Activated B cell treated with CpG ODN at 0.5 μM for 24 hours (primary cell): Measurements from ENCODE around the gene PLEKHF1. TPM values are rescaled to one million over a fixed set of nuclear protein-coding genes. Genes with fewer than 3 reads are reported as not detected.

Experiments
- ATAC-seq: fragments of 200-7000 bp; cut with Tn5 transposase; one replicate; pipeline ENCODE4 v1.10.0; 2021; ENCODE audit warnings: low read depth, mild to moderate bottlenecking, moderate library complexity
- CTCF ChIA-PET: fragments of 350-600 bp; sonication (Branson Sonifier 250); formaldehyde crosslinking; loops from one replicate; lab custom pipeline; 2021; ENCODE audit warnings: antibody characterized with exemption; lab: Charles Lee
- POLR2A ChIA-PET: fragments of 350-600 bp; sonication (Branson Sonifier 250); formaldehyde crosslinking; loops from one replicate; lab custom pipeline; 2021; ENCODE audit warnings: antibody characterized with exemption; lab: Charles Lee
- DNase-seq: peaks from one replicate; pipeline ENCODE4 v3.0.0; 2022
- H3K27ac Mint-ChIP-seq: one replicate; pipeline ENCODE4 v1.8.0; 2020; ENCODE audit warnings: mixed read lengths
- H3K27me3 Mint-ChIP-seq: one replicate; pipeline ENCODE4 v1.8.0; 2021; ENCODE audit warnings: mixed read lengths
- H3K36me3 Mint-ChIP-seq: one replicate; pipeline ENCODE4 v1.8.0; 2021; ENCODE audit warnings: low read depth, mixed read lengths
- H3K4me1 Mint-ChIP-seq: one replicate; pipeline ENCODE4 v1.8.0; 2021; ENCODE audit warnings: mixed read lengths
- H3K4me3 Mint-ChIP-seq: one replicate; pipeline ENCODE4 v1.8.0; 2020; ENCODE audit warnings: mild to moderate bottlenecking, mixed read lengths
- H3K9me3 Mint-ChIP-seq: one replicate; pipeline ENCODE4 v1.8.0; 2020; ENCODE audit warnings: mixed read lengths
- CTCF ChIP-seq: fragments of 200-600 bp; IDR thresholded peaks from one replicate; pipeline ENCODE4 v1.8.0; 2022; ENCODE audit warnings: antibody characterized with exemption, mild to moderate bottlenecking
- intact Hi-C: fragments of 100-400 bp; cut with micrococcal nuclease; formaldehyde crosslinking; loops from one replicate; pipeline ENCODE4 v1.15.1; 2024
- total RNA-seq: library from RNA; stranded (reverse); gene quantifications from 2 replicates; pipeline ENCODE4 v1.2.3, GENCODE V29; 2022

PLEKHF1 gene
- total RNA-seq, result 5.5 and 5.8 TPM in 2 replicates

- TF ChIP-seq CTCF, result no peak
- Mint-ChIP-seq H3K27me3 (no peaks in the 10 kb centered on the region), H3K36me3 (no peaks in the 10 kb centered on the region), H3K4me3 (peak within 1 kb of the TSS; percentile 79), H3K4me1 (peaks cover 38% of the 10 kb centered on the region), H3K27ac (peak within 1 kb of the TSS; percentile 68), H3K9me3 (no peaks in the 10 kb centered on the region)
- ATAC-seq, result peak; percentile 95
- intact Hi-C loops, result loop anchor here (1.0 to 2.0 kb wide), 7 partner anchors 8 to 180 kb away; partner anchors contain the start of gene POP4
- ChIA-PET CTCF (interaction anchor here (0.9 to 3.1 kb wide), 9 partner anchors 13 to 65 kb away, joined by 3 to 27 read pairs (median 4); partner anchors contain the start of genes C19orf12 and POP4), POLR2A (interaction anchor here (0.8 to 4.7 kb wide), 7 partner anchors 14 to 277 kb away, joined by 3 to 62 read pairs (median 4); partner anchors contain the start of genes C19orf12, POP4 and URI1)
- peak; percentile 94 for DNase-seq
Measured at GRCh38 chr19:29665215-29665825, at the start of gene PLEKHF1. TSS of gene PLEKHF1 (plus strand) at chr19:29665461. CDS start at chr19:29673840, 8,379 bp downstream.

GRCh38 chr19:29615891-29616425, 49.3 kb upstream of the PLEKHF1 start:
- Mint-ChIP-seq H3K27me3 (peaks cover 2% of the 10 kb centered on the region), H3K4me1 (peaks cover 17% of the 10 kb centered on the region), H3K27ac (no peak overlapping the region), H3K36me3 (peaks cover 56% of the 10 kb centered on the region), H3K9me3 (no peaks in the 10 kb centered on the region), H3K4me3 (no peak overlapping the region)
- no peak for ATAC-seq
- no peak for TF ChIP-seq CTCF
- CTCF ChIA-PET, result interaction anchor here (1.0 kb wide), 1 partner anchor 100 kb away, joined by 4 read pairs; no protein-coding TSS in a partner anchor
- DNase-seq, result no peak
- POLR2A ChIA-PET, result interaction anchor here (1.8 kb wide), 1 partner anchor 10 kb away, joined by 9 read pairs; the partner anchor contains the start of gene POP4
- intact Hi-C loops, result no loop called here

- intact Hi-C loops, result no loop called here
- Mint-ChIP-seq H3K36me3 (peaks cover 50% of the 10 kb centered on the region), H3K4me3 (no peak overlapping the region), H3K4me1 (peaks cover 15% of the 10 kb centered on the region), H3K9me3 (no peaks in the 10 kb centered on the region), H3K27ac (no peak overlapping the region), H3K27me3 (peaks cover 7% of the 10 kb centered on the region)
- ChIA-PET CTCF (interaction anchor here (1.0 kb wide), 1 partner anchor 100 kb away, joined by 4 read pairs; no protein-coding TSS in a partner anchor), POLR2A (interaction anchor here (0.6 kb wide), 1 partner anchor 30 kb away, joined by 8 read pairs; no protein-coding TSS in a partner anchor)
- DNase-seq, result no peak
- no peak for TF ChIP-seq CTCF
- ATAC-seq, result no peak
Measured at GRCh38 chr19:29616541-29616940, 48.7 kb upstream of the PLEKHF1 start.

- Mint-ChIP-seq H3K36me3 (peaks cover 41% of the 10 kb centered on the region), H3K4me1 (peaks cover 12% of the 10 kb centered on the region), H3K9me3 (no peaks in the 10 kb centered on the region), H3K4me3 (no peak overlapping the region), H3K27me3 (peaks cover 9% of the 10 kb centered on the region), H3K27ac (no peak overlapping the region)
- ChIA-PET POLR2A (interaction anchor here (0.6 to 1.7 kb wide), 2 partner anchors 11 to 29 kb away, joined by 5 to 8 read pairs; partner anchors contain the start of gene POP4), CTCF (interaction anchor here (0.6 kb wide), 1 partner anchor 95 kb away, joined by 3 read pairs; no protein-coding TSS in a partner anchor)
- ATAC-seq (no peak), DNase-seq (no peak)
- intact Hi-C loops, result no loop called here
- TF ChIP-seq CTCF, result no peak
Measured at GRCh38 chr19:29617366-29618266, 47.6 kb upstream of the PLEKHF1 start.
